ENCODE data around the gene ERC1. TPM values are rescaled to one million over a fixed set of nuclear protein-coding genes. Genes with fewer than 3 reads are reported as not detected.

The ERC1 gene
- total RNA-seq, 4 donors from 2014 or later = 58.0 to 83.2 (median 73.5) TPM

GRCh38 chr12:1357711-1358110 is 366.7 kb downstream of the ERC1 start:
- H3K4me3 ChIP-seq = no peak overlapping the region
- no peak for DNase-seq (ENCODE audit: low spot score in 2 of 2)
- TF ChIP-seq CTCF (IDR thresholded peaks at IDR 0.05) = no peak
- no peak for TF ChIP-seq EP300 (IDR thresholded peaks at IDR 0.05)
- TF ChIP-seq POLR2A (IDR thresholded peaks at IDR 0.05) = no peak
- H3K27me3 ChIP-seq = no peaks in the 10 kb centered on the region
- WGBS, 2 donors = 89 to 91% methylated on average over 1 of the region's 1 CpG
- H3K9me3 ChIP-seq = no peaks in the 10 kb centered on the region
- no peak overlapping the region for H3K27ac ChIP-seq
- no peaks in the 10 kb centered on the region for H3K4me1 ChIP-seq
- H3K36me3 ChIP-seq = no peaks in the 10 kb centered on the region

GRCh38 chr12:1360441-1361210 is 369.6 kb downstream of the ERC1 start:
- WGBS, 2 donors = 80 to 87% methylated on average over 2 of the region's 2 CpGs
- TF ChIP-seq EP300 (IDR thresholded peaks at IDR 0.05) (no peak), POLR2A (IDR thresholded peaks at IDR 0.05) (no peak), CTCF (IDR thresholded peaks at IDR 0.05) (no peak)
- H3K4me1 ChIP-seq = no peaks in the 10 kb centered on the region

GRCh38 chr12:1362143-1362662 is 371.2 kb downstream of the ERC1 start:
- TF ChIP-seq POLR2A (IDR thresholded peaks at IDR 0.05) = no peak
- no peak for TF ChIP-seq CTCF (IDR thresholded peaks at IDR 0.05)
- TF ChIP-seq EP300 (IDR thresholded peaks at IDR 0.05) = no peak
- DNase-seq (ENCODE audit: low spot score in 2 of 2) = no peak
- no peak overlapping the region for H3K4me3 ChIP-seq
- H3K9me3 ChIP-seq = no peaks in the 10 kb centered on the region
- no peaks in the 10 kb centered on the region for H3K27me3 ChIP-seq
- H3K27ac ChIP-seq = no peak overlapping the region
- WGBS, 2 donors = 88 to 90% methylated on average over 6 of the region's 6 CpGs
- H3K36me3 ChIP-seq = no peaks in the 10 kb centered on the region
- H3K4me1 ChIP-seq = peaks cover 0 to 6% (median under 1%) of the 10 kb centered on the region in 4 donors

More at GRCh38 chr12:1360441-1361210, 369.6 kb downstream of the ERC1 start:
- Histone ChIP-seq H3K4me3 (no peak overlapping the region), H3K36me3 (no peaks in the 10 kb centered on the region), H3K9me3 (no peaks in the 10 kb centered on the region), H3K27me3 (no peaks in the 10 kb centered on the region), H3K27ac (no peak overlapping the region)
- no peak for DNase-seq (ENCODE audit: low spot score in 2 of 2)

- no peaks in the 10 kb centered on the region for H3K9me3 ChIP-seq
- peaks cover 0 to 23% (median 4%) of the 10 kb centered on the region in 4 donors for H3K4me1 ChIP-seq
- DNase-seq (ENCODE audit: low spot score in 2 of 2) = no peak
- TF ChIP-seq CTCF (IDR thresholded peaks at IDR 0.05) = no peak
- no peak for TF ChIP-seq POLR2A (IDR thresholded peaks at IDR 0.05)
- no peak for TF ChIP-seq EP300 (IDR thresholded peaks at IDR 0.05)
- H3K36me3 ChIP-seq = no peaks in the 10 kb centered on the region
- H3K27me3 ChIP-seq = no peaks in the 10 kb centered on the region
- H3K4me3 ChIP-seq = no peak overlapping the region
- WGBS, 2 donors = 98 to 100% methylated on average over 1 of the region's 1 CpG
- no peak overlapping the region for H3K27ac ChIP-seq
Measured at GRCh38 chr12:1365703-1366102, 374.7 kb downstream of the ERC1 start.

All from tibial nerve (tissue), 4 donors.